GM23248 (cell line): ENCODE data around the gene DENND5A.

Experiments
- EZH2 ChIP-seq: fragments of 200-600 bp; sonication (generic); IDR thresholded peaks from 2 replicates; pipeline ENCODE4 v1.6.1; 2018; ENCODE audit warnings: antibody characterized with exemption, mild to moderate bottlenecking; ENCODE audit not compliant: insufficient read depth, poor library complexity, severe bottlenecking
- EZH2phosphoT487 ChIP-seq: fragments of 200-600 bp; sonication (generic); IDR thresholded peaks from 2 replicates; pipeline ENCODE4 v1.6.1; 2018; ENCODE audit warnings: antibody characterized with exemption, moderate library complexity, mild to moderate bottlenecking, low read depth; ENCODE audit not compliant: insufficient read depth

GRCh38 chr11:9251311-9251710 lies 13.8 kb downstream of the DENND5A start:
- TF ChIP-seq EZH2 (no peak), EZH2phosphoT487 (no peak)
